Prostate gland (tissue), 2 donors: ENCODE data around the gene ASCL2.

Experiments used
- CTCF ChIP-seq, 4 experiments: fragments of 200-600 bp in 2 of 4; fragments of 450-650 bp in 2 of 4; sonication (generic) in 2 of 4; IDR thresholded peaks; 1 replicate in 3 of 4; 2 replicates in 1 of 4; pipeline ENCODE4 v1.5.1; 2016 to 2019; ENCODE audit warnings: antibody characterized with exemption in 4 of 4, mild to moderate bottlenecking in 2 of 4, moderate library complexity in 2 of 4
- POLR2A ChIP-seq: fragments of 450-650 bp; IDR thresholded peaks from one replicate; pipeline ENCODE4 v1.6.1; 2016; ENCODE audit warnings: antibody characterized with exemption, mild to moderate bottlenecking

GRCh38 chr11:2261436-2262230 lies 8.8 kb downstream of the ASCL2 start:
- TF ChIP-seq CTCF (IDR thresholded peaks at IDR 0.05) (no peak), POLR2A (no peak)
